ENCODE results near the gene RALGDS. TPM values are rescaled to one million over a fixed set of nuclear protein-coding genes. Genes with fewer than 3 reads are reported as not detected.

RALGDS gene
- total and polyA plus RNA-seq, 2 of the 4 experiments (the other 2 are of a cell fraction) = 13.1 to 36.9 TPM

DNA sequence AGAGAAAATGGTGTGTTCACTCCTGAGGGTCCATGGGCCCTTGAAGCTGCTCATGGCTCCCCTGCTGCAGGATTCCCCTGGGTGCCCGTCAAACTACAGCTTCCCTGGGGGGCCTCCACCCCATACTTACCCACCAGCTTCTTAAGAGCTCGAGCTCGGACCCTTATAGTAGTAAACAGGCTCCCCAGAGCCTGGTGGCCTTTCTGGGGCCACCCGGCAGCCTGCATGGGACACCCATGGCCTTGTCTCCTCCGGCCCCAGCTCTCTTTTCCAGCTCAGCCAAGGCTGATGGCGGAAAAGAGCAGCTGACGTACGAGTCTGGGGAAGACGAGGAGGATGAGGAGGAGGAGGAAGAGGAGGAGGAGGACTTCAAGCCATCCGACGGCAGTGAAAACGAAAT, 63.5 kb downstream of the RALGDS start:
- in situ Hi-C loops (cut with MboI; ENCODE audit: low sequenced_read_pairs) = no loop called here
- no peaks in the 10 kb centered on the region for H3K9me3 ChIP-seq (ENCODE audit: control insufficient read depth, insufficient read depth, low read length)
- H3K23ac ChIP-seq (ENCODE audit: low read depth, low read length) = no peak overlapping the region
- TF ChIP-seq MXI1 (IDR thresholded peaks at IDR 0.05; ENCODE audit: borderline replicate concordance, low read depth, low read length) (no peak), CHD1 (IDR thresholded peaks at IDR 0.05; ENCODE audit: low read depth, low read length) (no peak), NFE2L2 (IDR thresholded peaks at IDR 0.05; ENCODE audit: low read depth, low read length) (no peak), RCOR1 (IDR thresholded peaks at IDR 0.05; ENCODE audit: insufficient replicate concordance, low read length) (no peak), POLR2A (IDR thresholded peaks at IDR 0.05; ENCODE audit: low read depth, low read length) (no peak), SMC3 (IDR thresholded peaks at IDR 0.05; ENCODE audit: low read depth, low read length) (no peak), RAD21 (IDR thresholded peaks at IDR 0.05; ENCODE audit: low read length) (no peak), CEBPB (IDR thresholded peaks at IDR 0.05; ENCODE audit: low read depth, low read length) (no peak)
- TF ChIP-seq, protein P1, sequence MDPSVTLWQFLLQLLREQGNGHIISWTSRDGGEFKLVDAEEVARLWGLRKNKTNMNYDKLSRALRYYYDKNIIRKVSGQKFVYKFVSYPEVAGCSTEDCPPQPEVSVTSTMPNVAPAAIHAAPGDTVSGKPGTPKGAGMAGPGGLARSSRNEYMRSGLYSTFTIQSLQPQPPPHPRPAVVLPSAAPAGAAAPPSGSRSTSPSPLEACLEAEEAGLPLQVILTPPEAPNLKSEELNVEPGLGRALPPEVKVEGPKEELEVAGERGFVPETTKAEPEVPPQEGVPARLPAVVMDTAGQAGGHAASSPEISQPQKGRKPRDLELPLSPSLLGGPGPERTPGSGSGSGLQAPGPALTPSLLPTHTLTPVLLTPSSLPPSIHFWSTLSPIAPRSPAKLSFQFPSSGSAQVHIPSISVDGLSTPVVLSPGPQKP (IDR thresholded peaks at IDR 0.05; ENCODE audit: borderline replicate concordance, low read depth, low read length) = no peak
- TF ChIP-seq, protein P2, sequence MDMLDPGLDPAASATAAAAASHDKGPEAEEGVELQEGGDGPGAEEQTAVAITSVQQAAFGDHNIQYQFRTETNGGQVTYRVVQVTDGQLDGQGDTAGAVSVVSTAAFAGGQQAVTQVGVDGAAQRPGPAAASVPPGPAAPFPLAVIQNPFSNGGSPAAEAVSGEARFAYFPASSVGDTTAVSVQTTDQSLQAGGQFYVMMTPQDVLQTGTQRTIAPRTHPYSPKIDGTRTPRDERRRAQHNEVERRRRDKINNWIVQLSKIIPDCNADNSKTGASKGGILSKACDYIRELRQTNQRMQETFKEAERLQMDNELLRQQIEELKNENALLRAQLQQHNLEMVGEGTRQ (IDR thresholded peaks at IDR 0.05; ENCODE audit: low read depth, low read length) = no peak
- TF ChIP-seq, protein P3, sequence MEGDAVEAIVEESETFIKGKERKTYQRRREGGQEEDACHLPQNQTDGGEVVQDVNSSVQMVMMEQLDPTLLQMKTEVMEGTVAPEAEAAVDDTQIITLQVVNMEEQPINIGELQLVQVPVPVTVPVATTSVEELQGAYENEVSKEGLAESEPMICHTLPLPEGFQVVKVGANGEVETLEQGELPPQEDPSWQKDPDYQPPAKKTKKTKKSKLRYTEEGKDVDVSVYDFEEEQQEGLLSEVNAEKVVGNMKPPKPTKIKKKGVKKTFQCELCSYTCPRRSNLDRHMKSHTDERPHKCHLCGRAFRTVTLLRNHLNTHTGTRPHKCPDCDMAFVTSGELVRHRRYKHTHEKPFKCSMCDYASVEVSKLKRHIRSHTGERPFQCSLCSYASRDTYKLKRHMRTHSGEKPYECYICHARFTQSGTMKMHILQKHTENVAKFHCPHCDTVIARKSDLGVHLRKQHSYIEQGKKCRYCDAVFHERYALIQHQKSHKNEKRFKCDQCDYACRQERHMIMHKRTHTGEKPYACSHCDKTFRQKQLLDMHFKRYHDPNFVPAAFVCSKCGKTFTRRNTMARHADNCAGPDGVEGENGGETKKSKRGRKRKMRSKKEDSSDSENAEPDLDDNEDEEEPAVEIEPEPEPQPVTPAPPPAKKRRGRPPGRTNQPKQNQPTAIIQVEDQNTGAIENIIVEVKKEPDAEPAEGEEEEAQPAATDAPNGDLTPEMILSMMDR (conservative IDR thresholded peaks at IDR 0.05; ENCODE audit: low read depth, low read length) = no peak
- H3K56ac ChIP-seq (ENCODE audit: extremely low read depth, insufficient read depth, low read length) = no peak overlapping the region
- peaks cover 46% of the 10 kb centered on the region for H3K36me3 ChIP-seq (ENCODE audit: control insufficient read depth, insufficient read depth, low read length)
- dilution Hi-C loops (cut with HindIII; ENCODE audit: low sequenced_read_pairs, unreplicated experiment) = no loop called here
- H2BK120ac ChIP-seq (ENCODE audit: low read depth, low read length) = no peak overlapping the region
- H3K4ac ChIP-seq (ENCODE audit: low read depth, low read length) = no peak overlapping the region
- no peak overlapping the region for H3K4me2 ChIP-seq (ENCODE audit: low read depth, low read length)
- no peak overlapping the region for H4K8ac ChIP-seq (ENCODE audit: low read depth in 2 of 2, low read length in 2 of 2)
- no peak overlapping the region for H4K91ac ChIP-seq (ENCODE audit: insufficient read depth, low read depth, low read length)
- no peak overlapping the region for H3K14ac ChIP-seq (replicated peaks; ENCODE audit: low read depth, low read length)
- H3K4me3 ChIP-seq (ENCODE audit: insufficient read depth, low read depth, low read length) = no peak overlapping the region
- intact Hi-C loops (cut with micrococcal nuclease) = no loop called here
- no peak overlapping the region for H4K5ac ChIP-seq (ENCODE audit: low read depth, low read length)
- 87% methylated on average over 3 of the region's 12 CpGs; no CpG with 5 or more reads in 1 of the 2 experiments for WGBS, 2 experiments (ENCODE audit: extremely low coverage in 2 of 2, insufficient read length in 1 of 2)
- H3K27ac ChIP-seq (ENCODE audit: insufficient read depth, low read length) = no peak overlapping the region
- H2BK20ac ChIP-seq (ENCODE audit: low read depth, low read length) = no peak overlapping the region
- ATAC-seq (ENCODE audit: low read depth) (no peak), DNase-seq (no peak)
- no peak overlapping the region for H2AFZ ChIP-seq (replicated peaks; ENCODE audit: low read length, poor library complexity)
- H3K9me1 ChIP-seq (ENCODE audit: insufficient read depth, low read length) = no peaks in the 10 kb centered on the region
- H3K18ac ChIP-seq (ENCODE audit: low read depth, low read length) = no peak overlapping the region
- H2AK5ac ChIP-seq (ENCODE audit: low read depth, low read length) = no peak overlapping the region
- no TSS peak for BruUV-seq (replicated peaks)
- H2BK5ac ChIP-seq (ENCODE audit: low read depth, low read length, poor library complexity, severe bottlenecking) = no peak overlapping the region
- CTCF ChIA-PET = no interaction called here
- peaks cover 3% of the 10 kb centered on the region; the same call in 1 of the 2 replicates for H3K4me1 ChIP-seq (ENCODE audit: control insufficient read depth, insufficient read depth, low read length)
- H3K27me3 ChIP-seq (ENCODE audit: control insufficient read depth, insufficient read depth, low read length) = no peaks in the 10 kb centered on the region
- no peak overlapping the region for H2BK15ac ChIP-seq (ENCODE audit: low read depth, low read length)
- no peaks in the 10 kb centered on the region for H4K20me1 ChIP-seq (ENCODE audit: insufficient read depth, low read length)
- H3K9ac ChIP-seq (ENCODE audit: low read depth, low read length) = no peak overlapping the region
- no peaks in the 10 kb centered on the region for H3K79me1 ChIP-seq (ENCODE audit: low read depth in 1 of 2, low read length in 2 of 2)
- POLR2A ChIA-PET (ENCODE audit: unreplicated experiment) = no interaction called here
- H2AK9ac ChIP-seq (replicated peaks; ENCODE audit: low read depth, low read length, poor library complexity) = no peak overlapping the region

Data from IMR-90 (cell line).